Gastrocnemius medialis (tissue), 4 donors: ENCODE results near the gene COBLL1.

Experiments used
- CTCF ChIP-seq, 5 experiments: fragments of 450-650 bp in 3 of 5; fragments of 200-600 bp in 2 of 5; sonication (generic) in 2 of 5; IDR thresholded peaks in 4 of 5; conservative IDR thresholded peaks in 1 of 5; 1 replicate in 4 of 5; 2 replicates in 1 of 5; pipeline ENCODE4 v1.5.1; 2016 to 2019; ENCODE audit warnings: antibody characterized with exemption in 5 of 5, mild to moderate bottlenecking in 3 of 5, moderate library complexity in 3 of 5
- POLR2A ChIP-seq, 2 donors: fragments of 450-650 bp; IDR thresholded peaks; one replicate each; pipeline ENCODE4 v1.6.1; 2017; ENCODE audit warnings: antibody characterized with exemption in 2 of 2, mild to moderate bottlenecking in 2 of 2, moderate library complexity in 2 of 2

- TF ChIP-seq CTCF (IDR thresholded peaks at IDR 0.05 in 4 of 5, conservative IDR thresholded peaks at IDR 0.05 in 1 of 5) (no peak), POLR2A (IDR thresholded peaks at IDR 0.05) (no peak)
Observed at GRCh38 chr2:164868563-164869419, 27.2 kb upstream of the COBLL1 start.
